Measurements from ENCODE around the gene GALNT13. TPM values are rescaled to one million over a fixed set of nuclear protein-coding genes. Genes with fewer than 3 reads are reported as not detected.

Gene GALNT13
- total and polyA plus RNA-seq, 2 donors (not counting 1 experiment from before 2014, with no cell fraction given), result 0.17 TPM; not detected in 1

DNA sequence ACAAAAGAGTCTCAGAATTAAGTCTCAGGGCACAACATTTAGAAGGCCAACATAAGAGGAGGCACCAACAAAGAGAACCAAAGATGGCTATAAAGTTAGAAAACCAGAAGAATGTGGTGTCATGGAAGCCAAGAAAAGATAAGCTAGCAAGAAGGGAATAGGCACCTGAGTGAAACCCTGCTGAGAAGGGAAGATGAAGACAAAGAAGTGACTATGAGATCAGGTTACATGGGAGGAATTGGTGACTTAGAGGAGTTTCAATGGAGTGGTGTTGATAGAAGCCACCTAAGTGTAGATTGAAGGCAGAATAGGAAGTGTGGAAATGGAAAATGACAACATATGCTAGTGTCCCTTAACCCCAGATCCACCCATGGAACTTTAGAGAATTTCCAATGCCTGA lies 499.2 kb downstream of the GALNT13 start:
- H3K79me2 ChIP-seq (ENCODE audit: control insufficient read depth, insufficient read depth, low read length), result no peaks in the 10 kb centered on the region
- H3K4me1 ChIP-seq (ENCODE audit: control insufficient read depth, extremely low read depth, insufficient read depth, low read length), result no peaks in the 10 kb centered on the region
- no peak overlapping the region for H3K27ac ChIP-seq (ENCODE audit: insufficient read depth, low read length)
- no peak for TF ChIP-seq EZH2 (IDR thresholded peaks at IDR 0.05; ENCODE audit: low read length, missing control alignments)
- TF ChIP-seq, protein P1, sequence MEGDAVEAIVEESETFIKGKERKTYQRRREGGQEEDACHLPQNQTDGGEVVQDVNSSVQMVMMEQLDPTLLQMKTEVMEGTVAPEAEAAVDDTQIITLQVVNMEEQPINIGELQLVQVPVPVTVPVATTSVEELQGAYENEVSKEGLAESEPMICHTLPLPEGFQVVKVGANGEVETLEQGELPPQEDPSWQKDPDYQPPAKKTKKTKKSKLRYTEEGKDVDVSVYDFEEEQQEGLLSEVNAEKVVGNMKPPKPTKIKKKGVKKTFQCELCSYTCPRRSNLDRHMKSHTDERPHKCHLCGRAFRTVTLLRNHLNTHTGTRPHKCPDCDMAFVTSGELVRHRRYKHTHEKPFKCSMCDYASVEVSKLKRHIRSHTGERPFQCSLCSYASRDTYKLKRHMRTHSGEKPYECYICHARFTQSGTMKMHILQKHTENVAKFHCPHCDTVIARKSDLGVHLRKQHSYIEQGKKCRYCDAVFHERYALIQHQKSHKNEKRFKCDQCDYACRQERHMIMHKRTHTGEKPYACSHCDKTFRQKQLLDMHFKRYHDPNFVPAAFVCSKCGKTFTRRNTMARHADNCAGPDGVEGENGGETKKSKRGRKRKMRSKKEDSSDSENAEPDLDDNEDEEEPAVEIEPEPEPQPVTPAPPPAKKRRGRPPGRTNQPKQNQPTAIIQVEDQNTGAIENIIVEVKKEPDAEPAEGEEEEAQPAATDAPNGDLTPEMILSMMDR (conservative IDR thresholded peaks at IDR 0.05 in 1 of 2, IDR thresholded peaks at IDR 0.05 in 1 of 2; ENCODE audit: low read depth in 1 of 2, low read length in 2 of 2), result no peak
- H3K9me3 ChIP-seq (ENCODE audit: control insufficient read depth, insufficient read depth, low read depth, low read length), result no peaks in the 10 kb centered on the region
- no peak overlapping the region for H3K4me3 ChIP-seq (replicated peaks in 1 of 4; ENCODE audit: control extremely low read depth in 1 of 4, insufficient read depth in 1 of 4, low read depth in 3 of 4, low read length in 4 of 4)
- H3K4me2 ChIP-seq (ENCODE audit: extremely low read depth, insufficient read depth, low read length), result no peak overlapping the region
- no peaks in the 10 kb centered on the region for H4K20me1 ChIP-seq (ENCODE audit: control insufficient read depth, extremely low read depth, insufficient read depth, low read length)
- no peak overlapping the region for H2AFZ ChIP-seq (ENCODE audit: low read length)
- H3K36me3 ChIP-seq (ENCODE audit: control insufficient read depth, insufficient read depth, low read length), result no peaks in the 10 kb centered on the region
- no peaks in the 10 kb centered on the region for H3K27me3 ChIP-seq (ENCODE audit: control insufficient read depth, insufficient read depth, low read length)
- DNase-seq (ENCODE audit: low read depth in 2 of 2), result no peak
- H3K9ac ChIP-seq (ENCODE audit: insufficient read depth, low read length), result no peak overlapping the region

DNA sequence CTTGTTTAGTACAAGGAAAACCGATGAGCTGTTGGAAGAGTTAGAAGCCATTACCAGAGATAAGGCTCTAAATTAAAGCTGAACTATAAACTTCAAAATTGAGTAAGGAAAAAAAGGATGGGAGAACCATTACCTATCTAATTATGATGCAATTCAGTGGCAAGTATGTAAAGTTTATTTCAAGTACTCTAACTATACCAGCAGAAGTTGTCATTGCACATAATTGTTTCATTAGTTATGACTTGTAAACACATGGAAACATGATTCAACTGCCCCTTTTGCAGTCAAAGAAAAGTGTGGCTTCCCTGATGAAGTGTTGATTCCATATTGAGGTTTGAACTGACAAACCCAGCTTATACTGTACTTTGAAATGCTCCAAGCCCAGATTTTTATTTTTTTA lies 502.7 kb downstream of the GALNT13 start:
- TF ChIP-seq EZH2 (IDR thresholded peaks at IDR 0.05; ENCODE audit: low read length, missing control alignments), result no peak
- TF ChIP-seq, protein P1 (conservative IDR thresholded peaks at IDR 0.05 in 1 of 2, IDR thresholded peaks at IDR 0.05 in 1 of 2; ENCODE audit: low read depth in 1 of 2, low read length in 2 of 2), result no peak
- no peaks in the 10 kb centered on the region for H3K9me3 ChIP-seq (ENCODE audit: control insufficient read depth, insufficient read depth, low read depth, low read length)
- no peak overlapping the region for H2AFZ ChIP-seq (ENCODE audit: low read length)
- DNase-seq (ENCODE audit: low read depth in 2 of 2), result peak in 1 of 2 donors; percentile 8
- H3K79me2 ChIP-seq (ENCODE audit: control insufficient read depth, insufficient read depth, low read length), result no peaks in the 10 kb centered on the region
- H3K27ac ChIP-seq (ENCODE audit: insufficient read depth, low read length), result no peak overlapping the region
- no peak overlapping the region for H3K4me3 ChIP-seq (replicated peaks in 1 of 4; ENCODE audit: control extremely low read depth in 1 of 4, insufficient read depth in 1 of 4, low read depth in 3 of 4, low read length in 4 of 4)
- H3K9ac ChIP-seq (ENCODE audit: insufficient read depth, low read length), result no peak overlapping the region
- no peaks in the 10 kb centered on the region for H3K36me3 ChIP-seq (ENCODE audit: control insufficient read depth, insufficient read depth, low read length)
- no peaks in the 10 kb centered on the region for H3K4me1 ChIP-seq (ENCODE audit: control insufficient read depth, extremely low read depth, insufficient read depth, low read length)
- H4K20me1 ChIP-seq (ENCODE audit: control insufficient read depth, extremely low read depth, insufficient read depth, low read length), result no peaks in the 10 kb centered on the region
- H3K27me3 ChIP-seq (ENCODE audit: control insufficient read depth, insufficient read depth, low read length), result no peaks in the 10 kb centered on the region
- no peak overlapping the region for H3K4me2 ChIP-seq (ENCODE audit: extremely low read depth, insufficient read depth, low read length)

DNA sequence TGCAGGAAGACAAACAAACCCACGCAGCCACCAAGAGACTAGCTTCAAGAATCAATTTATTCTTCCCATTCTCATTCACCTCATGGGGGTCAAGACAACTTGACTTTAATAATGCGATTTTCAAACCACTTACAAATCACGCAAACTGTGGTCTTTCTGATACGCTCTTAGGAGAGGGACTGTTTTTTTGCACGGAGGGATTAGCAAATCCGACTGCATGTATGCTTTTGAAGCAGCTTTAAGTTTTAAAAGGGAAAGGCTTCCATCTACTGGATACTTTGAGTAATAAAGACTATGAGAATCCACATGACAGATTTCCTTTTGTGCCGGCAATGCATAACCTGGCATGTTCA lies 503.8 kb downstream of the GALNT13 start:
- Histone ChIP-seq H3K4me3 (replicated peaks in 1 of 4; ENCODE audit: control extremely low read depth in 1 of 4, insufficient read depth in 1 of 4, low read depth in 3 of 4, low read length in 4 of 4) (peak overlapping the region in 1 of 4 experiments; percentile 61), H3K27ac (ENCODE audit: insufficient read depth, low read length) (no peak overlapping the region), H3K27me3 (ENCODE audit: control insufficient read depth, insufficient read depth, low read length) (no peaks in the 10 kb centered on the region), H4K20me1 (ENCODE audit: control insufficient read depth, extremely low read depth, insufficient read depth, low read length) (no peaks in the 10 kb centered on the region), H3K4me2 (ENCODE audit: extremely low read depth, insufficient read depth, low read length) (peak overlapping the region; percentile 13), H3K79me2 (ENCODE audit: control insufficient read depth, insufficient read depth, low read length) (no peaks in the 10 kb centered on the region), H3K9me3 (ENCODE audit: control insufficient read depth, insufficient read depth, low read depth, low read length) (no peaks in the 10 kb centered on the region), H3K9ac (ENCODE audit: insufficient read depth, low read length) (no peak overlapping the region), H2AFZ (ENCODE audit: low read length) (no peak overlapping the region), H3K4me1 (ENCODE audit: control insufficient read depth, extremely low read depth, insufficient read depth, low read length) (no peaks in the 10 kb centered on the region), H3K36me3 (ENCODE audit: control insufficient read depth, insufficient read depth, low read length) (no peaks in the 10 kb centered on the region)
- TF ChIP-seq EZH2 (IDR thresholded peaks at IDR 0.05; ENCODE audit: low read length, missing control alignments), result no peak
- TF ChIP-seq, protein P1 (conservative IDR thresholded peaks at IDR 0.05 in 1 of 2, IDR thresholded peaks at IDR 0.05 in 1 of 2; ENCODE audit: low read depth in 1 of 2, low read length in 2 of 2), result peak in 1 of 2 donors; percentile 40
- DNase-seq (ENCODE audit: low read depth in 2 of 2), result peak; percentile 46 to 81

Measured in fibroblast of lung (primary cell).